Activated B cell treated with CpG ODN at 0.5 μM for 24 hours (primary cell): Measurements from ENCODE around the gene PKP4. TPM values are rescaled to one million over a fixed set of nuclear protein-coding genes. Genes with fewer than 3 reads are reported as not detected.

ENCODE experiments used
- ATAC-seq: fragments of 200-7000 bp; cut with Tn5 transposase; one replicate; pipeline ENCODE4 v1.10.0; 2021; ENCODE audit warnings: low read depth, mild to moderate bottlenecking, moderate library complexity
- CTCF ChIA-PET: fragments of 350-600 bp; sonication (Branson Sonifier 250); formaldehyde crosslinking; loops from one replicate; lab custom pipeline; 2021; ENCODE audit warnings: antibody characterized with exemption; lab: Charles Lee
- POLR2A ChIA-PET: fragments of 350-600 bp; sonication (Branson Sonifier 250); formaldehyde crosslinking; loops from one replicate; lab custom pipeline; 2021; ENCODE audit warnings: antibody characterized with exemption; lab: Charles Lee
- DNase-seq: peaks from one replicate; pipeline ENCODE4 v3.0.0; 2022
- H3K27ac Mint-ChIP-seq: one replicate; pipeline ENCODE4 v1.8.0; 2020; ENCODE audit warnings: mixed read lengths
- H3K27me3 Mint-ChIP-seq: one replicate; pipeline ENCODE4 v1.8.0; 2021; ENCODE audit warnings: mixed read lengths
- H3K36me3 Mint-ChIP-seq: one replicate; pipeline ENCODE4 v1.8.0; 2021; ENCODE audit warnings: low read depth, mixed read lengths
- H3K4me1 Mint-ChIP-seq: one replicate; pipeline ENCODE4 v1.8.0; 2021; ENCODE audit warnings: mixed read lengths
- H3K4me3 Mint-ChIP-seq: one replicate; pipeline ENCODE4 v1.8.0; 2020; ENCODE audit warnings: mild to moderate bottlenecking, mixed read lengths
- H3K9me3 Mint-ChIP-seq: one replicate; pipeline ENCODE4 v1.8.0; 2020; ENCODE audit warnings: mixed read lengths
- CTCF ChIP-seq: fragments of 200-600 bp; IDR thresholded peaks from one replicate; pipeline ENCODE4 v1.8.0; 2022; ENCODE audit warnings: antibody characterized with exemption, mild to moderate bottlenecking
- intact Hi-C: fragments of 100-400 bp; cut with micrococcal nuclease; formaldehyde crosslinking; loops from one replicate; pipeline ENCODE4 v1.15.1; 2024
- total RNA-seq: library from RNA; stranded (reverse); gene quantifications from 2 replicates; pipeline ENCODE4 v1.2.3, GENCODE V29; 2022

PKP4 gene
- total RNA-seq, 1 donor from 2014 or later: 6.5 TPM

DNA sequence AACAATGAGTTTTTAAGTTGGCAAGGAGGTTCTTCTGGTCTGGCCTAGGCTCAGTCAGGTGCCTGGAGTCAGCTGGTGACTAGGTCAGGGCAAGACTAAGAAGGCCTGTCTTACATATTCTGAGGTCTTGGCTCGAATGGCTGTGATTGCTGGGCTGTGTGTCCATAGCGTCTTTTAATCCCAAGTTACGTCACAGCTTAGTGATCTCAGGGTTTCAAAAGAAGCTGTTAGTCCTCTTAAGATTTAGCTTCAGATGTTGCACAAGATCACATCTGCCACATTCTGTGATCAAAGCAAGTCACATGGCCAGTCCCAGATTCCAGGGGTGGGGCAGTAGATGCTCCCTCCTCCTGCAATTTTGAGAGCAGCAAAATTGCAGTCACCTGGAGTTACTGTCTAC lies 61.3 kb downstream of the PKP4 start:
- Mint-ChIP-seq H3K27me3 (no peaks in the 10 kb centered on the region), H3K36me3 (no peaks in the 10 kb centered on the region), H3K27ac (no peak overlapping the region), H3K9me3 (no peaks in the 10 kb centered on the region), H3K4me1 (peaks cover 7% of the 10 kb centered on the region), H3K4me3 (no peak overlapping the region)
- CTCF ChIA-PET: no interaction called here
- no peak for DNase-seq
- no peak for ATAC-seq
- POLR2A ChIA-PET: no interaction called here
- intact Hi-C loops: loop anchor here (1.0 kb wide), 1 partner anchor 15 kb away; no protein-coding TSS in a partner anchor
- TF ChIP-seq CTCF: no peak

- ChIA-PET POLR2A (no interaction called here), CTCF (no interaction called here)
- DNase-seq: no peak
- no peak for TF ChIP-seq CTCF
- Mint-ChIP-seq H3K9me3 (no peaks in the 10 kb centered on the region), H3K4me1 (peaks cover 7% of the 10 kb centered on the region), H3K27ac (no peak overlapping the region), H3K27me3 (no peaks in the 10 kb centered on the region), H3K4me3 (no peak overlapping the region), H3K36me3 (no peaks in the 10 kb centered on the region)
- no peak for ATAC-seq
- intact Hi-C loops: no loop called here
Measured at GRCh38 chr2:158519481-158519880, 62.7 kb downstream of the PKP4 start.

GRCh38 chr2:158529379-158530259 lies 72.9 kb downstream of the PKP4 start:
- no peaks in the 10 kb centered on the region for H3K4me1 Mint-ChIP-seq
- no peaks in the 10 kb centered on the region for H3K36me3 Mint-ChIP-seq
- CTCF ChIA-PET: no interaction called here
- no peaks in the 10 kb centered on the region for H3K9me3 Mint-ChIP-seq
- no peaks in the 10 kb centered on the region for H3K27me3 Mint-ChIP-seq
- no peak overlapping the region for H3K27ac Mint-ChIP-seq
- TF ChIP-seq CTCF: no peak
- ATAC-seq (no peak), DNase-seq (no peak)
- no peak overlapping the region for H3K4me3 Mint-ChIP-seq
- POLR2A ChIA-PET: no interaction called here
- intact Hi-C loops: no loop called here

DNA sequence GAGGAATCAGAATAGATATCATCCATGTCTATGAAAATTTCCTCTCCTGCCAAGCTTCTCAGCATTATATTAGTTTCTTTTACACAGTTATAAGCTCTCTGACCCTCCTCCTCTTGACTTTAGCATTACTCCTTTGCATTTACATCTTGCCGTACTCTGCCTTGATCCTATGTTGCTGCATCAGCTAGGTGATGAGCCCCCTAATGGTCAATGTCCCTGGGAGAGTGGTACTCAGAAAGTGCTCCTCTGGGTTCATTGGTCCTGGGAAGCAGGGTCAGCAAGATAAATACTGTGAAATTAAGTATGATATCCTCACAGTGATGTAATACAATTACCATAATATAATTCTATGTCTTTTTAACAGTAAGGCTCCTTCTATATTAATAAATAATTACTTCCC lies 74.1 kb downstream of the PKP4 start:
- no peaks in the 10 kb centered on the region for H3K36me3 Mint-ChIP-seq
- no peak overlapping the region for H3K4me3 Mint-ChIP-seq
- CTCF ChIA-PET: no interaction called here
- no peaks in the 10 kb centered on the region for H3K27me3 Mint-ChIP-seq
- no peaks in the 10 kb centered on the region for H3K9me3 Mint-ChIP-seq
- POLR2A ChIA-PET: no interaction called here
- intact Hi-C loops: no loop called here
- H3K4me1 Mint-ChIP-seq: no peaks in the 10 kb centered on the region
- no peak overlapping the region for H3K27ac Mint-ChIP-seq
- ATAC-seq (no peak), DNase-seq (no peak)
- TF ChIP-seq CTCF: no peak

- Mint-ChIP-seq H3K4me1 (no peaks in the 10 kb centered on the region), H3K27ac (no peak overlapping the region), H3K36me3 (no peaks in the 10 kb centered on the region), H3K27me3 (no peaks in the 10 kb centered on the region), H3K4me3 (no peak overlapping the region), H3K9me3 (no peaks in the 10 kb centered on the region)
- TF ChIP-seq CTCF: no peak
- POLR2A ChIA-PET: no interaction called here
- intact Hi-C loops: loop anchor here (1.0 kb wide), 1 partner anchor 15 kb away; no protein-coding TSS in a partner anchor
- DNase-seq (no peak), ATAC-seq (no peak)
- CTCF ChIA-PET: no interaction called here
Measured at GRCh38 chr2:158533009-158533408, 76.3 kb downstream of the PKP4 start.
